GM19395 (cell line): ENCODE results near the gene EHMT2.
"Not testable (repeated sequence)": the region's sequence is repeated elsewhere in the genome, so short reads cannot be mapped to it uniquely, and the experiment has no call there.

Experiments used
- ATAC-seq: cut with Tn5 transposase; IDR thresholded peaks from one replicate; pipeline ENCODE4 v1.9.1; 2021; ENCODE audit warnings: mild to moderate bottlenecking, moderate library complexity; ENCODE audit not compliant: unreplicated experiment

EHMT2 gene

DNA sequence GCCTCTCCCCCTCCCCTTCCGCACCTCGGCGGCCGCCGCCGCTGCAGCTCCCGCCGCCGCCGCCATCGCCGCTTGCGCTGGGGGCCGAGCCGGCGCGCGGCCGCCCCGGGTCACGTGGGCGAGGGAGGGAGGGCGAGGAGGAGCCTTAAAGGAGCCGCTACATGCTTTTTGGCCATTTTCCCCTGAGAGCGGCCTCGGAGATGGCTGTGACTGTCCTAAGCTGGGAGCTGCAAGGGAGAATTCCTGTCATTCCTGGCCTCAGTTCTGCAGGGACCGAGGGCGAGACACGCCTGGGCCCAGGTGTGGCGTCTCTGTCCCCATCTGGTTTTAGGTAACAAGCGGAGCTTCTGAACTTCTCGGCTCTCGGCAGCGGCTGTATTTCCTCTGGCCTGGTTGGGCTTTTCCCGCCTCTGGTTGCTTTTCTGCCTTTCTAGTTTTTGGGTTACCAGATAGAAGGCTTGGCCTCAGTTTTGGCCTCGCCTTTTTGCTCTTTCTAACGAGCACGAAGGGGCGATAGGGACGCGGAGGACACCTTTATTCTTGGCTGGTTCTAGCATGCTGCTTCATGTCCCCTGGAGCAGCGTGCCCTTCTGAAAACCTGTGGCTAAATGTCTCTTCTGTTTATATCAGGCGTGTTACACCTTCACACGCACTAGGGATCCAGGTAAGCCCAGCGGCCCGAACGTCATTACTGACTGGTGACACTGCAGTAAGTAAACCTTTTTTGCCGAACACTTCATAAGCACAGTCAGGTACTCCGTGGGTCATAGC is at the start of gene EHMT2:
TSS of gene EHMT2 (minus strand) at position 87 of the 771 bp plus-strand sequence. CDS start at position 66, 21 bp downstream.
- peak; percentile 61 for ATAC-seq

GRCh38 chr6:31947070-31947675 is 49.7 kb upstream of the EHMT2 start:
- ATAC-seq, result no peak

DNA sequence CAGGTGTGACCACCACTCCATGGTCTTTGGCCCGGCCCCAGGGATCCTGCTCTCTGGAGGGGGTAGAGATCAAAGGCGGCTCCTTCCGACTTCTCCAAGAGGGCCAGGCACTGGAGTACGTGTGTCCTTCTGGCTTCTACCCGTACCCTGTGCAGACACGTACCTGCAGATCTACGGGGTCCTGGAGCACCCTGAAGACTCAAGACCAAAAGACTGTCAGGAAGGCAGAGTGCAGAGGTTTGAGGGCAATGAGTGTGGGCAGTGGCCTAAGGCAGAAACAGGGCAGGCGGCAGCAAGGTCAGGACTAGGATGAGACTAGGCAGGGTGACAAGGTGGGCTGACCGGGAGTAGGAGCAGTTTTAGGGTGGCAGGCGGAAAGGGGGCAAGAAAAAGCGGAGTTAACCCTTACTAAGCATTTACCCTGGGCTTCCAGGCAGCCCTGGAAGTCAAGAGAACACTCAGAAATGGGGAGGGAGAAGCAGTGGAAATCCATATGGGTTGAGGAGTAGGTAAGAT is 48.9 kb upstream of the EHMT2 start:
- no peak for ATAC-seq

GRCh38 chr6:31945507-31946369 is 48.2 kb upstream of the EHMT2 start, which contains the start of gene CFB:
CFB (plus strand) TSS chr6:31946095; CDS start chr6:31946222, 127 bp downstream.
- ATAC-seq, result no peak

DNA sequence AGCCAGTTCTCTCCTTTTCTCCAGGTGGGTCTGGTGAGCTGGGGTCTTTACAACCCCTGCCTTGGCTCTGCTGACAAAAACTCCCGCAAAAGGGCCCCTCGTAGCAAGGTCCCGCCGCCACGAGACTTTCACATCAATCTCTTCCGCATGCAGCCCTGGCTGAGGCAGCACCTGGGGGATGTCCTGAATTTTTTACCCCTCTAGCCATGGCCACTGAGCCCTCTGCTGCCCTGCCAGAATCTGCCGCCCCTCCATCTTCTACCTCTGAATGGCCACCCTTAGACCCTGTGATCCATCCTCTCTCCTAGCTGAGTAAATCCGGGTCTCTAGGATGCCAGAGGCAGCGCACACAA is 47.6 kb upstream of the EHMT2 start:
- ATAC-seq, result no peak

DNA sequence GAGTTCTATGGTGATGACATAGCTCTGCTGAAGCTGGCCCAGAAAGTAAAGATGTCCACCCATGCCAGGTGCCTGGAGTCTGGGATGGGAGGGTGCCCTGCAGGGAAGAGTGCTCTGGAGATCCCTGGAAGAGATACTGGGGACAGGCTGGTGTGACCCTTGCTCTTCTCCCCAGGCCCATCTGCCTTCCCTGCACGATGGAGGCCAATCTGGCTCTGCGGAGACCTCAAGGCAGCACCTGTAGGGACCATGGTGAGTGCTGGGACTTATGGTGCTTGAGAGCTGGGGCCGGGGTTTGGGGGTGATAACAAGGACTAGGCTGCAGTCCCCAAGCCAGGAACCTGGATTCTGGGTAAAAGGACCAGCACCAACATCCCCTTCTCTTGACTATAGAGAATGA is 46.2 kb upstream of the EHMT2 start:
- no peak for ATAC-seq

- ATAC-seq, result no peak
Measured at GRCh38 chr6:31940256-31940664, 42.8 kb upstream of the EHMT2 start.

GRCh38 chr6:31935823-31936222 is 38.3 kb upstream of the EHMT2 start:
- ATAC-seq, result no peak

DNA sequence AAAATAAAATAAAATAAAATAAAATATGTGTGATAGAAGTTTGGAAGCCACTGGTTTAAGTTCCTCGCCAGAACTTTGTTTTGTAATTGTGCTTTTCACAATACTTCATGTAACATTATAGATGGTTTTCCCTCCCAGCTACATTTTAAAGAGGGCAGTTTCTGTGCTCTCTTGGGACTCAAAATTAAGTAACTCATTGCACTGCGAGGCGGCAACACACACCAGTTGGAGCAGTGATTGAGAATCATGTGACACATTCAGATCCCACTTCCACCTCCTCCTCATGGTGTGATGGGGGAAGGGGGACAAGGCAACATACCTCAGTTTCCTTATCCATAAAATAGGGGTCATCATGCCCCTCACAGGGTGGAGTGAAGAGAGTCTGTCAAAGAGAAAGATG is 37.5 kb upstream of the EHMT2 start:
- ATAC-seq, result no peak

DNA sequence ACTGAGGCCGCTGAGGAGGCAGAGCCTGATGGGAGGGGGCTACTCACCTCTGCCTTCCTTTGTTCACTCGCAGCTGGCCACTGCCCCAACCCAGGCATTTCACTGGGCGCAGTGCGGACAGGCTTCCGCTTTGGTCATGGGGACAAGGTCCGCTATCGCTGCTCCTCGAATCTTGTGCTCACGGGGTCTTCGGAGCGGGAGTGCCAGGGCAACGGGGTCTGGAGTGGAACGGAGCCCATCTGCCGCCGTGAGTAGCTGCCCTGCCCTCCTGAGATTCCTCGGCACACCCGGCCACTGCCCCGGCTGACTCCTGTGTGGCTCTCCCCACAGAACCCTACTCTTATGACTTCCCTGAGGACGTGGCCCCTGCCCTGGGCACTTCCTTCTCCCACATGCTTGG is 36.0 kb upstream of the EHMT2 start:
- ATAC-seq, result no peak

DNA sequence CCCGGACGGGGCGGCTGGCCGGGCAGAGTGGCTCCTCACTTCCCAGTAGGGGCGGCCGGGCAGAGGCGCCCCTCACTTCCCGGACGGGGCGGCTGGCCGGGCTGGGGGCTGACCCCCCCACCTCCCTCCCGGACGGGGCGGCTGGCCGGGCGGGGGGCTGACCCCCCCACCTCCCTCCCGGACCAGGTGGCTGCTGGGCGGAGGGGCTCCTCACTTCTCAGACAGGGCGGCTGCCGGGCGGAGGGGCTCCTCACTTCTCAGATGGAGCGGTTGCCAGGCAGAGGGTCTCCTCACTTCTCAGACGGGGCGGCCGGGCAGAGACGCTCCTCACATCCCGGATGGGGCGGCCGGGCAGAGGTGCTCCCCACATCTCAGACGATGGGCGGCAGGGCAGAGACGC is 34.6 kb upstream of the EHMT2 start:
- not testable (repeated sequence) for ATAC-seq

DNA sequence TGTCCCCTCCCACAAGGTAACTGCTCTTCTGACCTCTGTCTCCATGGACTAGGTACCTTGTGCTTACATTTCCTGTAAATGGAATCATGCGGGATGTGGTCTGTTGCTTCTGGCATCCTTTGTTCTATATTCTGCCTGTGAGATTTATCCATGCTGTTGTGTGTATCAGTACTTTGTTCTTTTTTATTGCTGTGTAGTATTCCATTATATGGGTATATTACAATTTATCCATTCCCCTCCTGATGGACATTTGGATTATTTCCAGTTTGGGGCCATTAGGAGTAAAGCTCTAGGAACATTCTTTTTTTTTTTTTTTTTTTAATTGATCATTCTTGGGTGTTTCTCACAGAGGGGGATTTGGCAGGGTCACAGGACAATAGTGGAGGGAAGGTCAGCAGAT is 33.5 kb upstream of the EHMT2 start:
- no peak for ATAC-seq

DNA sequence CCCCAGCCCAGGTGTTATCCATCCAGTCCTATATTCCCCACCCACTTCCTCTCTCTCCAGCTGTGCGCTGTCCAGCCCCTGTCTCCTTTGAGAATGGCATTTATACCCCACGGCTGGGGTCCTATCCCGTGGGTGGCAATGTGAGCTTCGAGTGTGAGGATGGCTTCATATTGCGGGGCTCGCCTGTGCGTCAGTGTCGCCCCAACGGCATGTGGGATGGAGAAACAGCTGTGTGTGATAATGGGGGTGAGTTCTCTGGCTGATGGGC is 31.1 kb upstream of the EHMT2 start:
- ATAC-seq, result no peak

- no peak for ATAC-seq
Measured at GRCh38 chr6:31927863-31928671, 30.6 kb upstream of the EHMT2 start.

DNA sequence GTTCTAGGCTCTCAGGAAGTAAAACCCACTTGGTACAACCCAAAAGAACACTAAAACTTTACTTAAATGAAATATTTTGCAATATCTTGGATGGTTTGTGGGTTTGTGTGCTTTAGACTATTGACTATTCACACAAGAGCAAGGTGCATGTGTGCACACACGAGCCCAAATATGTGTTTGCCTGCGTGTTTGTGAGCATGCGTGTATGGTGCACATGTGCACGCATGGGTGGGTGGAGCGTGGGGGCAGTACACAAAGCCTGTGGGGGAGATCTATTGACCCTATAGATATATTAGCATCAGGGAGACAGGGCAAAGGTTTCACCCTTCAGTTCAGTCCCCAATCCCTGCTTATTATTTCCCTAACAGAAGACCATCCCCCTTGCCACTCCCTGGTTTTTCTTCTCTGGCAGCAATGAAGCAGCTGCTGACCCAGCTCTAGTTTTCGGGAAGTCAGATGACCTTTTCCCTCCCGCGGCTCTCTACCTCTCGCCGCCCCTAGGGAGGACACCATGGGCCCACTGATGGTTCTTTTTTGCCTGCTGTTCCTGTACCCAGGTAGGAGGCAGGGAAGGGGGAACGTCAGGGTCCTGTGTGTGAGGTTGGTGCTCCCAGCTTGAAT is 29.9 kb upstream of the EHMT2 start, which contains the start of gene C2:
TSS of gene C2 (plus strand) at position 476 of the 621 bp plus-strand sequence. CDS start at position 512, 36 bp downstream.
- no peak for ATAC-seq

DNA sequence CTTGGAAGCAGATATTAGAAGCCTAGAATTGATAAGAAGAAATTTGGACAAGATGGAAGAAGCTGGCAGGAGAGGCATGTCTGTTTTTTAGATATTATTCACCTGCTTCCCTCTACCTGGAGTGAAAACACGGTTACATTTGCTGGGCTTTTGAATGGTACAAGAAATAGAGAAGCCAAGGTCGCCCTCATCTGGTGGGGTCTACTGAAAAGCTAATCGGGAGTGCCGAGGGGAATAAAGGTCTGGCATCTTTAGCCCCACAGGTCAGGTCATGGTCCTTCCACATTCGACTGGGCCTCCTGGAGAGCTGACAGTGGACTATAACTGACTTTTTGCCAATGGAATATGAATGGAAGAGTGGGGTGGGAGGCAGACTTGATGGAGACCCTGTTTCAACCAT is 25.4 kb upstream of the EHMT2 start:
- ATAC-seq, result no peak

GRCh38 chr6:31920811-31921210 is 23.3 kb upstream of the EHMT2 start:
- ATAC-seq, result no peak

GRCh38 chr6:31919624-31920303 is 22.3 kb upstream of the EHMT2 start:
- ATAC-seq, result no peak

DNA sequence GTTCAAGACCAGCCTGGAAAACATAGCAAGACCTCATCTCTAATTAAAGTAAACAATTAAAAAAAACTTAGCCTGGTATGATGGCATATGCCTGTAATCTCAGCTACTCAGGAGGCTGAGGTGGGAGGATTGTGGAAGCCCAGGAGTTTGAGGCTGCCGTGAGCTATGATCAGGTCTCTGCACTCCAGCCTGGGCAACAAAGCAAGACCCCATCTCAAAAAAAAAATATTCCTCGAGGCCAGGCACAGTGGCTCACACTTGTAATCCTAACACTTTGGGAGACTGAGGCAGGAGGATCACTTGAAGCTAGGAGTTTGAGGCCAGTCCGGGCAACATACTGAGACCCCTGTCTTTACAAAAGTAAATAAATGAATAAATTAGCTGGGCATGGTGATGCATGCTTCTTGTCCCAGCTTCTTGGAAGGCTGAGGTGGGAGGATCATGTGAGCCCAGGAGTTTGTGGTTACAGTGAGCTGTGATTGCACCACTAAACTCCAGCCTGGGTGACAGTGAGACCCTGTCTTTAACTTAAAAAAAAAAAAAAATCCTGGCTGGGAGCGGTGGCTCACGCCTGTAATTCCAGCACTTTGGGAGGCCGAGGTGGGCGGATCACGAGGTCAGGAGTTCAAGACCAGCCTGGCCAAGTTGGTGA is 20.7 kb upstream of the EHMT2 start:
- no peak for ATAC-seq
